Measurements from ENCODE around the gene ZBTB7A.
A peak's percentile ranks its signal among the peaks of the same experiment; 100 is the strongest.
"Not testable (repeated sequence)": the region's sequence is repeated elsewhere in the genome, so short reads cannot be mapped to it uniquely, and the experiment has no call there.

Gene ZBTB7A

DNA sequence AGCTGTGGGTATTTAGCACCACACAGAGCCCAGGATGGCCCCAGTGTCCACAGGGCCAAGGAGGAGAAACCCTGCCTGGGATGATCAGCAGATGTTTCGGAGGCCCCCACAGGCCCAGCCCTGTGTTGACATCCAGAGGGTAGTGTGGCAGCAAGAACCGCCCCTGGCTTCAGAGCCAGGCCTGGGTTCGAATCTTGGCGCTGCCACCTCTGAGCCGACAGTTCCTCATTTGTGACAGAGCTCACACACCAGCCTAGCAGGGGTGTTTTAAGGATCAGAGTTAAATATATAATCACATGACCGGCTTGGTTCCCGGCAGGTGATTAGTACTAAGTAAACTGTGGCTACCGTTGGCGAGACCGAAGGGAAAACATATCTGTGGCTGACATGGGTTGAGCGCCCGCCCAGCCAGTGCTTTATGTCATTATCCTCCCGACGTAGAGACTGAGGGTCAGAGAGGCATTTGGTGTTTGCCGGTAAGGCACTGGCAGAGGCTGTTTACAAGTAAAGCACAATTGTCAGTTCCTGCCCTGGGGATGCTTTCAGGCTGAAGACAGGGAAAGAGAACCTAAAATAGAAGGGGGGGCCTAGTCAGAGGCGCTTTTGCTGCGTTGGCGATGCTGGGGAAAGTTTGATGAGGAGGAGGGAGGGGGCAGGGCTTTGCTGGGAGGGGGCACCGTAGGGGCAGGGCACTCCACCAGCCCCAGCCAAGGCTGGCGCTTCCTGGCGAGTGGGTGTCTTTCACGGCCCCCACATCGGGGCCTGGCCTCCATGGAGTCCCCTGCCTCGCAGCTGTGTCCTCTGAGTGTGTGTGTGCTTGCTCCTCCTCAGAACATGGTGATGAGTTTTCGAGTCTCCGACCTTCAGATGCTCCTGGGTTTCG lies 54.4 kb downstream of the ZBTB7A start:
- no peaks in the 10 kb centered on the region for H3K27me3 ChIP-seq (ENCODE audit: insufficient read depth, low read length)
- H3K36me3 ChIP-seq (ENCODE audit: insufficient read depth, low read length): no peaks in the 10 kb centered on the region
- H3K4me3 ChIP-seq (ENCODE audit: low read depth, low read length): no peak overlapping the region
- H3K79me2 ChIP-seq (ENCODE audit: control insufficient read depth, insufficient read depth, low read length, unreplicated experiment): peaks cover 39% of the 10 kb centered on the region
- no peak overlapping the region for H3K27ac ChIP-seq (ENCODE audit: low read depth, low read length)
- H3K4me1 ChIP-seq (ENCODE audit: control insufficient read depth, insufficient read depth, low read length, unreplicated experiment): peaks cover 8% of the 10 kb centered on the region
- H2AFZ ChIP-seq (ENCODE audit: low read length, unreplicated experiment): no peak overlapping the region

DNA sequence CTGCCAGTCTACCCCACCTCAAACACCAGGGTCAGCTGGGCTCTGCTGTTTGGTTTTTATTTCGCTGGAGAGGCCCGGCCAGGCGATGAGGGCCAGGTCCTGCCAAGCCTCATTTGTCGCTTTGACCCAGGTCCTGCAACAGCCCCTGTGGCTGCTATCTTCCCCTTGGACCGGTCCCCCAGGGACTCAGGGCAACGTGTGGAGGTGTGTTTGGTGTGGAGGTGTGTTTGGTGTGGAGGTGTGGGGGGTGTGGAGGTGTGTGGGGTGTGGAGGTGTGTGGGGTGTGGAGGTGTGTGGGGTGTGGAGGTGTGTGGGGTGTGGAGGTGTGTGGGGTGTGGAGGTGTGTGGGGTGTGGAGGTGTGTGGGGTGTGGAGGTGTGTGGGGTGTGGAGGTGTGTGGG lies 55.3 kb downstream of the ZBTB7A start:
- H3K36me3 ChIP-seq (ENCODE audit: insufficient read depth, low read length); H3K27ac ChIP-seq (ENCODE audit: low read depth, low read length); H3K4me3 ChIP-seq (ENCODE audit: low read depth, low read length); H3K4me1 ChIP-seq (ENCODE audit: control insufficient read depth, insufficient read depth, low read length, unreplicated experiment); H3K27me3 ChIP-seq (ENCODE audit: insufficient read depth, low read length); H2AFZ ChIP-seq (ENCODE audit: low read length, unreplicated experiment): not testable (repeated sequence)
- peaks cover 39% of the 10 kb centered on the region for H3K79me2 ChIP-seq (ENCODE audit: control insufficient read depth, insufficient read depth, low read length, unreplicated experiment)

- H3K27ac ChIP-seq (ENCODE audit: low read depth, low read length): no peak overlapping the region
- H3K27me3 ChIP-seq (ENCODE audit: insufficient read depth, low read length): no peaks in the 10 kb centered on the region
- peaks cover 8% of the 10 kb centered on the region for H3K4me1 ChIP-seq (ENCODE audit: control insufficient read depth, insufficient read depth, low read length, unreplicated experiment)
- peaks cover 36% of the 10 kb centered on the region for H3K79me2 ChIP-seq (ENCODE audit: control insufficient read depth, insufficient read depth, low read length, unreplicated experiment)
- H3K36me3 ChIP-seq (ENCODE audit: insufficient read depth, low read length): no peaks in the 10 kb centered on the region
- H3K4me3 ChIP-seq (ENCODE audit: low read depth, low read length): no peak overlapping the region
- no peak overlapping the region for H2AFZ ChIP-seq (ENCODE audit: low read length, unreplicated experiment)
Measured at GRCh38 chr19:4010808-4011110, 55.9 kb downstream of the ZBTB7A start.

- Histone ChIP-seq H3K36me3 (ENCODE audit: insufficient read depth, low read length) (no peaks in the 10 kb centered on the region), H3K79me2 (ENCODE audit: control insufficient read depth, insufficient read depth, low read length, unreplicated experiment) (peaks cover 36% of the 10 kb centered on the region), H3K27ac (ENCODE audit: low read depth, low read length) (no peak overlapping the region), H3K27me3 (ENCODE audit: insufficient read depth, low read length) (no peaks in the 10 kb centered on the region), H3K4me1 (ENCODE audit: control insufficient read depth, insufficient read depth, low read length, unreplicated experiment) (peaks cover 8% of the 10 kb centered on the region), H2AFZ (ENCODE audit: low read length, unreplicated experiment) (no peak overlapping the region), H3K4me3 (ENCODE audit: low read depth, low read length) (no peak overlapping the region)
Measured at GRCh38 chr19:4009990-4010807, 56.5 kb downstream of the ZBTB7A start.

- peak overlapping the region; percentile 38 for H2AFZ ChIP-seq (ENCODE audit: low read length, unreplicated experiment)
- no peak overlapping the region for H3K27ac ChIP-seq (ENCODE audit: low read depth, low read length)
Measured at GRCh38 chr19:4007836-4008539, 58.7 kb downstream of the ZBTB7A start.

DNA sequence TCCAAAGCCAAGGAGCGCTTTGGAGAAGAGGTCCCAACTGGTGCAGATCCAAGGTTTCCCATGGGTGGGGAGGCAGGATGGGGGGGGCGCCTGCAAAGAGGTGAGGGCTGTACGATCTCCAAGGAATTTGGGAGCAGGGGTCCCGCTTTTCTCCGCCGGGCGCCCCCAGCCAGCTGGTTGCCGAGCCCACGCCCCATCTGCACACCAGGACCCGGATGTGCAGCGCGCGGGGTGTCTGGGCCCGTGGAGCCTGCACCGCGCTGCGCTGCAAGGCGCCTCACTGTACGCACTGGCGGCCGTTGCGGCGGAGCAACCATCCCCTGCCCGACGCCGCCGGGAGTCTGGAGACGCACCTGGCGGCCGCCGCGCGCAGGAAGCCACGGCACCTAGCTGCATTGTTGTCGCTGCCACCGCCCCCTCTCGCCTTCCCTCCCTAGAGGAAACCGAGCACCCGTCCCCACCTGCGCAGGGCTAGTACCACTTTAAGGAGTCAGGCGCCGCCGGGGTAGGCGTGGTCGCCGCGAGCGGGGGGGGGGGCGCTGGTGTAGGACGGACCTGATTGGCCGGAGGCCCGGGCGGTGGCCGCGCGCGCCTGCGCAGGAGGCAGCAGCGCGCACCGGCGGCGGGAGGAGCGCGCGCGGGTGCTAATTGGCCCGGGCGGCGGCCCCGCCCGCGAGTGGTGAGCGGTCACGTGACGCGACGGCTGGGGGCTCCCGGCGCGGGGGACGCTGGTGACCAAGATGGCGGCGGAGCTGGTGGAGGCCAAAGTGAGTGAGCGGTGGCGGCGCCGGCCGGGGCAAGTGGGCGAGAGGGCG lies 59.5 kb downstream of the ZBTB7A start, which contains the start of gene PIAS4:
Gene PIAS4, plus strand, starts transcription at position 716 of the 815 bp plus-strand sequence. Its CDS starts 25 bp downstream, at position 741.
- H3K4me3 ChIP-seq (ENCODE audit: low read depth, low read length): peak within 1 kb of the TSS; percentile 91
- H3K79me2 ChIP-seq (ENCODE audit: control insufficient read depth, insufficient read depth, low read length, unreplicated experiment): peaks cover 36% of the 10 kb centered on the region
- peaks cover 8% of the 10 kb centered on the region for H3K4me1 ChIP-seq (ENCODE audit: control insufficient read depth, insufficient read depth, low read length, unreplicated experiment)
- H2AFZ ChIP-seq (ENCODE audit: low read length, unreplicated experiment): peak within 1 kb of the TSS; percentile 75
- no peaks in the 10 kb centered on the region for H3K27me3 ChIP-seq (ENCODE audit: insufficient read depth, low read length)
- H3K36me3 ChIP-seq (ENCODE audit: insufficient read depth, low read length): no peaks in the 10 kb centered on the region
- H3K27ac ChIP-seq (ENCODE audit: low read depth, low read length): no peak within 1 kb of the TSS

More at GRCh38 chr19:4007836-4008539, 58.7 kb downstream of the ZBTB7A start:
- peaks cover 36% of the 10 kb centered on the region for H3K79me2 ChIP-seq (ENCODE audit: control insufficient read depth, insufficient read depth, low read length, unreplicated experiment)
- H3K4me3 ChIP-seq (ENCODE audit: low read depth, low read length): peak overlapping the region; percentile 91
- no peaks in the 10 kb centered on the region for H3K36me3 ChIP-seq (ENCODE audit: insufficient read depth, low read length)
- H3K4me1 ChIP-seq (ENCODE audit: control insufficient read depth, insufficient read depth, low read length, unreplicated experiment): peaks cover 8% of the 10 kb centered on the region
- H3K27me3 ChIP-seq (ENCODE audit: insufficient read depth, low read length): no peaks in the 10 kb centered on the region

DNA sequence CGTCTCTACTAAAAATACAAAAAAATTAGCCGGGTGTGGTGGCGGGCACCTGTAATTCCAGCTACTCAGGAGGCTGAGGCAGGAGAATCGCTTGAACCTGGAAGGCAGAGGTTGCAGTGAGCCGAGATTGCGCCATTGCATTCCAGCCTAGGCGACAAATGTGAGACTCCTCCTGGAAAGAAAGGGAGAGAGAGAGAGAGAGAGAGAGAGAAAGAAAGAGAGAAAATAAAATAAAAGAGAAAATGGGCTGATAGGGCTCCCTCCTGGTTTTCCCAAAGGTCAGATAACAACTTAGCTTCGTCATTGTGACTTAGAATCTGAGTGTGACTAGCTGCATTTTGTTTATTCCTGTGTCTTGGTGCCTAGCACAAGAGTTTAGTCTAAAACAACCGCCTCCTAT lies 61.3 kb downstream of the ZBTB7A start:
- H3K4me1 ChIP-seq (ENCODE audit: control insufficient read depth, insufficient read depth, low read length, unreplicated experiment); H2AFZ ChIP-seq (ENCODE audit: low read length, unreplicated experiment); H3K27me3 ChIP-seq (ENCODE audit: insufficient read depth, low read length): not testable (repeated sequence)

GRCh38 chr19:4000798-4001197 lies 65.9 kb downstream of the ZBTB7A start:
- not testable (repeated sequence) for H3K79me2 ChIP-seq (ENCODE audit: control insufficient read depth, insufficient read depth, low read length, unreplicated experiment); H3K4me1 ChIP-seq (ENCODE audit: control insufficient read depth, insufficient read depth, low read length, unreplicated experiment); H3K4me3 ChIP-seq (ENCODE audit: low read depth, low read length); H3K27ac ChIP-seq (ENCODE audit: low read depth, low read length); H2AFZ ChIP-seq (ENCODE audit: low read length, unreplicated experiment); H3K36me3 ChIP-seq (ENCODE audit: insufficient read depth, low read length); H3K27me3 ChIP-seq (ENCODE audit: insufficient read depth, low read length)

More for the DNA sequence above, 61.3 kb downstream of the ZBTB7A start:
- H3K27ac ChIP-seq (ENCODE audit: low read depth, low read length); H3K36me3 ChIP-seq (ENCODE audit: insufficient read depth, low read length); H3K4me3 ChIP-seq (ENCODE audit: low read depth, low read length): not testable (repeated sequence)
- peaks cover 27% of the 10 kb centered on the region for H3K79me2 ChIP-seq (ENCODE audit: control insufficient read depth, insufficient read depth, low read length, unreplicated experiment)

GRCh38 chr19:3998667-3999412 lies 67.9 kb downstream of the ZBTB7A start:
- not testable (repeated sequence) for H3K4me1 ChIP-seq (ENCODE audit: control insufficient read depth, insufficient read depth, low read length, unreplicated experiment); H3K27me3 ChIP-seq (ENCODE audit: insufficient read depth, low read length); H2AFZ ChIP-seq (ENCODE audit: low read length, unreplicated experiment); H3K79me2 ChIP-seq (ENCODE audit: control insufficient read depth, insufficient read depth, low read length, unreplicated experiment); H3K27ac ChIP-seq (ENCODE audit: low read depth, low read length); H3K36me3 ChIP-seq (ENCODE audit: insufficient read depth, low read length); H3K4me3 ChIP-seq (ENCODE audit: low read depth, low read length)
